ENCODE measurements around the gene UTP25.
"Not testable (repeated sequence)": the region's sequence is repeated elsewhere in the genome, so short reads cannot be mapped to it uniquely, and the experiment has no call there.

The UTP25 gene

DNA sequence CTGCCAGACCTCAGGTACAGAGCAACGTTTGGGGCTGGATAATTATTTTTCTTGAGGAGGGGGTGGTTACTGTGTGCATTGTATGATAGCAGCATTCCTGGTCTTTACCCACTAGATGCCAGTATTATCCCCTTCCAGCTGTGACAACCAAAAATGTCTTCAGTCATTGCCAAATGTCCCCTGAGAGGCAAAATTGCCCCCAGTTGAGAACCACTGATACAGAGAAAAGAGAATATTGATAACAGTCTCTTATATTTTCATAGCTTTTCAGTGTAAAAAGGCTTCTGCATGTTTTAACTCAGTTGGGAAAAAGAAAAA lies 58.4 kb downstream of the UTP25 start:
- no peak for DNase-seq (ENCODE audit: low read depth, low spot score)
- POLR2A ChIA-PET: interaction anchor here (0.7 kb wide), 2 partner anchors 14 to 108 kb away, joined by 3 read pairs; no protein-coding TSS in a partner anchor
- no peak overlapping the region for H3K4me3 ChIP-seq (ENCODE audit: low read depth, low read length)
- TF ChIP-seq, protein P1, sequence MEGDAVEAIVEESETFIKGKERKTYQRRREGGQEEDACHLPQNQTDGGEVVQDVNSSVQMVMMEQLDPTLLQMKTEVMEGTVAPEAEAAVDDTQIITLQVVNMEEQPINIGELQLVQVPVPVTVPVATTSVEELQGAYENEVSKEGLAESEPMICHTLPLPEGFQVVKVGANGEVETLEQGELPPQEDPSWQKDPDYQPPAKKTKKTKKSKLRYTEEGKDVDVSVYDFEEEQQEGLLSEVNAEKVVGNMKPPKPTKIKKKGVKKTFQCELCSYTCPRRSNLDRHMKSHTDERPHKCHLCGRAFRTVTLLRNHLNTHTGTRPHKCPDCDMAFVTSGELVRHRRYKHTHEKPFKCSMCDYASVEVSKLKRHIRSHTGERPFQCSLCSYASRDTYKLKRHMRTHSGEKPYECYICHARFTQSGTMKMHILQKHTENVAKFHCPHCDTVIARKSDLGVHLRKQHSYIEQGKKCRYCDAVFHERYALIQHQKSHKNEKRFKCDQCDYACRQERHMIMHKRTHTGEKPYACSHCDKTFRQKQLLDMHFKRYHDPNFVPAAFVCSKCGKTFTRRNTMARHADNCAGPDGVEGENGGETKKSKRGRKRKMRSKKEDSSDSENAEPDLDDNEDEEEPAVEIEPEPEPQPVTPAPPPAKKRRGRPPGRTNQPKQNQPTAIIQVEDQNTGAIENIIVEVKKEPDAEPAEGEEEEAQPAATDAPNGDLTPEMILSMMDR (IDR thresholded peaks at IDR 0.05; ENCODE audit: insufficient read depth, low read length, missing control alignments): no peak
- CTCF ChIA-PET: interaction anchor here (0.7 to 1.4 kb wide), 4 partner anchors 10 to 517 kb away, joined by 3 to 5 read pairs (median 4); no protein-coding TSS in a partner anchor

DNA sequence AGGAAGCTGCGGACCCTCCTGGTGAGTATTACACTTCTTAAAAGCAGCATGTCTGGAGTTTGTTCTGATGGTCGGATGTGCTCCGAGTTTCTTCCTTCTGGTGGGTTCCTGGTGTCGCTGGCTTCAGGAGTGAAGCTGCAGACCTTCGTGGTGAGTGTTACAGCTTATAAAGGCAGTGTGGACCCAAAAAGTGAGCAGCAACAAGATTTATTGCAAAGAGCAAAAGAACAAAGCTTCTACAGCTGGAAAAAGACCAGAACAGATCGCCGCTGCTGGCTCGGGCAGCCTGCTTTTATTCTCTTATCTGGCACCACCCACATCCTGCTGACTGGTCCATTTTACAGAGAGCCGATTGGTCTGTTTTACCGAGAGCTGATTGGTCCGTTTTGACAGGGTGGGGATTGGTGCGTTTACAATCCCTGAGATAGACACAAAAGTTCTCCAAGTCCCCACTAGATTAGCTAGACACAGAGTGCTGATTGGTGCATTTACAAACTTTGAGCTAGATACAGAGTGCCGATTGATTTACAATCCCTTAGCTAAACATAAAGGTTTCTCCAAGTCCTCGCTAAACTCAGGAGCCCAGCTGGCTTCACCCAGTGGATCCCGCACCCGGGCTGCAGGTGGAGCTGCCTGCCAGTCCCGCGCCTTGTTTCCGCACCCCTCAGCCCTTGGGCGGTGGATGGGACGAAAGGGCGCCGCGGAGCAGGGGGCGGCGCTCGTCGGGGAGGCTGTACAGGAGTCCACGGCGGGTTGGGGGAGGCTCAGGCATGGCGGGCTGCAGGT lies 60.7 kb downstream of the UTP25 start:
- DNase-seq (ENCODE audit: low read depth, low spot score); POLR2A ChIA-PET; H3K4me3 ChIP-seq (ENCODE audit: low read depth, low read length): not testable (repeated sequence)
- CTCF ChIA-PET: interaction anchor here (1.1 to 1.7 kb wide), 3 partner anchors 18 to 101 kb away, joined by 3 to 4 read pairs (median 3); no protein-coding TSS in a partner anchor

DNA sequence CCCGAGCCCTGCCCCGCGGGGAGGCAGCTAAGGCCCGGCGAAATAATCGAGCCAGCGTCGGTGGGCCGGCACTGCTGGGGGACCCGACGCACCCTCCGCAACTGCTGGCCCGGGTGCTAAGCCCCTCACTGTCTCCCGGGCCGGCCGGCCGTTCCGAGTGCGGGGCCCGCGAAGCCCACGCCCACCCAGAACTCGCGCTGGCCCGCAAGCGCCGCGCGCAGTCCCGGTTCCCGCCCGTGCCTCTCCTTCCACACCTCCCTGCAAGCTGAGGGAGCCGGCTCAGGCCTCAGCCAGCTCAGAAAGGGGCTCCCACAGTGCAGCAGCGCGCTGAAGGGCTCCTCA lies 61.3 kb downstream of the UTP25 start:
- POLR2A ChIA-PET: no interaction called here
- CTCF ChIA-PET: interaction anchor here (1.4 to 1.7 kb wide), 2 partner anchors 19 to 100 kb away, joined by 3 read pairs; no protein-coding TSS in a partner anchor
- DNase-seq (ENCODE audit: low read depth, low spot score): no peak

DNA sequence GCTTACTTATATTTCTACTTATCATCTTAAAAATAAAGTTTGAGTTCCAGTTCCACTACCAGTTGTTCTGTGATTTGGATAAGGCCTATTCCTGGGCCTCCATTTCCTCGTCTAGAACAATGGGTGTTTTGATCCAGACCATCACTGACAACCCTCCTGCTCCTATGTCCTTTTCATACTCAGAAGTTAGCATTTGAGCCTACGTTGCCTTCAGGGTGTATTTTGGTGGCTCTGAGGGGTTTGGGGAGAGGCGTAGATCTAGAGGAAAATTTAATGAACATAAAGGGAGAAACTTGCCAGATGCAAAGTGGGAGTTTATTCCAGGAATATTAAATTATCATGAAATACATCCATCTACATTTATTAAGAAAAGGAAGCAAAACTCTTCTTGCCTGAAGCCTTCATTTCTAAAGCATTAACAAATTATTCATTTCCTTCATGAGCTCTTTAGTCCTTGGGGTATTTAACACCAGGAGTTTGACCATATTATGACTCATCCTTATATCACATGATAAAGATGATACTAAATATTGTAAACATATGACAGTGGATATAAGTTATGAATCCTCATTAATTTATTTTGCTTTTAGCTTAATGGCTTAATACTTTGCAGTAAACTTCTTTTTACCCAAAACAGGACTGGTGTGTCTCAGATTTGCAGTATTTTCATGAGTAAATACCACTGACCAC lies 63.0 kb downstream of the UTP25 start:
- no peak for DNase-seq (ENCODE audit: low read depth, low spot score)
- CTCF ChIA-PET: interaction anchor here (1.4 to 1.8 kb wide), 4 partner anchors 9 to 30 kb away, joined by 4 to 9 read pairs (median 6); no protein-coding TSS in a partner anchor
- TF ChIP-seq, protein P1 (IDR thresholded peaks at IDR 0.05; ENCODE audit: insufficient read depth, low read length, missing control alignments): no peak
- POLR2A ChIA-PET: no interaction called here
- no peak overlapping the region for H3K4me3 ChIP-seq (ENCODE audit: low read depth, low read length)

More for the DNA sequence above, 61.3 kb downstream of the UTP25 start:
- TF ChIP-seq, protein P1 (IDR thresholded peaks at IDR 0.05; ENCODE audit: insufficient read depth, low read length, missing control alignments): no peak
- H3K4me3 ChIP-seq (ENCODE audit: low read depth, low read length): no peak overlapping the region

DNA sequence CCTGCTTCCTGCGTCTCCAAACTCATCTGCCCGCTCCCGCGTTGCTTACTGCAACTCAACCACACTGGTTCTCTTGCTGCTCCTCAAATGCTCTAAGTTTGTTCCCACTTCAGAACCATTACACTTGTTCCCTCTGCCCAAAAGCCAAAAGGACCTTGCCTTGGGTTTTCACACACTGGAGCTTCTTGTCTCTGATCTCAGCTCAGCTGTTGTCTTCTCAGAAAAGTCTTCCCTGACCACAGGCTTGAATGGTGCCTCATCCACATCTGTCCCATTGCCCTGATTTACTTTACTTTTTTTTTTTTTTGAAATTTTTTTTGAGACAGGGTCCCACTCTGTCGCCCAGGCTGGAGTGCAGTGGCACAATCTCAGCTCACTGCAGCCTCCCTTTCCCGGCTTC lies 66.0 kb downstream of the UTP25 start:
- H3K4me3 ChIP-seq (ENCODE audit: low read depth, low read length): no peak overlapping the region
- DNase-seq (ENCODE audit: low read depth, low spot score): no peak
- ChIA-PET POLR2A (no interaction called here), CTCF (interaction anchor here (1.4 to 3.7 kb wide), 2 partner anchors 18 to 33 kb away, joined by 5 to 13 read pairs; no protein-coding TSS in a partner anchor)
- TF ChIP-seq, protein P1 (IDR thresholded peaks at IDR 0.05; ENCODE audit: insufficient read depth, low read length, missing control alignments): no peak

DNA sequence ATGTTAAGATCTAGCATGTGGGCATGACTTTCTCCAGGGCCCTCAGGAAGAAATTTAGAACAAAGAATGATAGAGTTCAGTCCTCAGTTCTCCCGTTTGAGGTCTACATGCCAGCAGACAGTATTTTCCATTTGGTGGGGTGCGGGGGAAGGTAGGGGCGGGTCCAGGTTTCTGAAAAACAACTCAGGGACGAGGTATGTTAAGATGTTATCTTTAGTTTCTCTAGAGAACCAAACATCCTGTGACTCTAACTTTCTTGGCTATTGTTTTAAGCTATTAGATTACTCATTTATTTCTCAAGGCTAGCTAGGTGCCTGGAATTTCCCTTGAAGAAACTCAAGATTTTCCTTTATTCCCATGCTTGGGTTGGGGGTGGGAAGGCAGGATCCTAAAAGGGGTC lies 67.9 kb downstream of the UTP25 start:
- TF ChIP-seq, protein P1 (IDR thresholded peaks at IDR 0.05; ENCODE audit: insufficient read depth, low read length, missing control alignments): no peak
- ChIA-PET CTCF (interaction anchor here (0.9 to 3.7 kb wide), 2 partner anchors 20 to 41 kb away, joined by 3 to 13 read pairs; no protein-coding TSS in a partner anchor), POLR2A (interaction anchor here (0.6 to 1.0 kb wide), 4 partner anchors 11 to 246 kb away, joined by 3 read pairs; no protein-coding TSS in a partner anchor)
- H3K4me3 ChIP-seq (ENCODE audit: low read depth, low read length): no peak overlapping the region
- DNase-seq (ENCODE audit: low read depth, low spot score): no peak

Measured in AG04449 (cell line).